Naive thymus-derived CD8-positive, alpha-beta T cell (primary cell): ENCODE results near the gene STX12. TPM values are rescaled to one million over a fixed set of nuclear protein-coding genes. Genes with fewer than 3 reads are reported as not detected.
"Not testable (repeated sequence)": the region's sequence is repeated elsewhere in the genome, so short reads cannot be mapped to it uniquely, and the experiment has no call there.

ENCODE experiments used
- ATAC-seq, 2 donors: fragments of 150-1000 bp; cut with Tn5 transposase in 1 of 2; sonication (Bioruptor Pico), chemical (Tn5 transposase) in 1 of 2; 1 replicate in 1 of 2; 2 replicates in 1 of 2; pipeline ENCODE4 v1.10.0; 2021; ENCODE audit warnings: mild to moderate bottlenecking in 2 of 2, moderate library complexity in 2 of 2
- POLR2A ChIA-PET: fragments of 350-600 bp; sonication (Branson Sonifier 250); formaldehyde crosslinking; loops from one replicate; lab custom pipeline; 2021; ENCODE audit warnings: antibody characterized with exemption; lab: Charles Lee
- DNase-seq, 10 donors: peaks; one replicate each; pipeline versions ENCODE4 v3.0.0 to v3.0.0-alpha.2; 2020 to 2022
- H3K27ac Mint-ChIP-seq, 10 donors: one replicate each; pipeline ENCODE4 v1.8.0; 2020 to 2022; ENCODE audit warnings: mild to moderate bottlenecking in 10 of 10, mixed read lengths in 10 of 10, moderate library complexity in 4 of 10, inconsistent platforms in 1 of 10
- H3K27me3 Mint-ChIP-seq, 5 donors: one replicate each; pipeline ENCODE4 v1.8.0; 2021 to 2022; ENCODE audit warnings: mixed read lengths in 5 of 5
- H3K36me3 Mint-ChIP-seq, 3 donors: one replicate each; pipeline ENCODE4 v1.8.0; 2020 to 2022; ENCODE audit warnings: mixed read lengths in 3 of 3, mild to moderate bottlenecking in 2 of 3, inconsistent platforms in 1 of 3
- H3K4me1 Mint-ChIP-seq, 4 donors: one replicate each; pipeline ENCODE4 v1.8.0; 2021 to 2022; ENCODE audit warnings: mixed read lengths in 4 of 4
- H3K4me3 Mint-ChIP-seq, 10 donors: one replicate each; pipeline ENCODE4 v1.8.0; 2020 to 2022; ENCODE audit warnings: mild to moderate bottlenecking in 10 of 10, mixed read lengths in 10 of 10, moderate library complexity in 6 of 10, inconsistent platforms in 1 of 10
- H3K9me3 Mint-ChIP-seq, 9 donors: one replicate each; pipeline ENCODE4 v1.8.0; 2020 to 2022; ENCODE audit warnings: mixed read lengths in 9 of 9, mild to moderate bottlenecking in 3 of 9, inconsistent platforms in 1 of 9, moderate library complexity in 1 of 9
- polyA plus RNA-seq, 3 donors: library from polyadenylated mRNA; unstranded; fragments of 300-500 nt; fragmentation: Illumina TruSeq; gene quantifications; one replicate each; pipeline ENCODE4 v1.2.3, GENCODE V29; 2021
- total RNA-seq, 8 experiments: library from RNA in 2 of 8; stranded (reverse) in 2 of 8; gene quantifications; one replicate each; pipeline ENCODE4 v1.2.3 and lab custom pipeline; 2021 to 2026

STX12 gene
- total and polyA plus RNA-seq, 5 experiments from 2014 or later = 9.2 to 26.5 (median 12.3) TPM

- ATAC-seq = no peak
- DNase-seq = no peak
- Mint-ChIP-seq H3K4me3 (no peak overlapping the region), H3K27ac (peak overlapping the region in 1 of 10 donors; percentile 8), H3K36me3 (peaks cover 9 to 82% (median 19%) of the 10 kb centered on the region in 3 donors), H3K4me1 (peaks cover 0 to 3% (median under 1%) of the 10 kb centered on the region in 4 donors), H3K27me3 (no peaks in the 10 kb centered on the region), H3K9me3 (no peaks in the 10 kb centered on the region)
- POLR2A ChIA-PET = no interaction called here
Observed at GRCh38 chr1:27755286-27755685, 17.7 kb upstream of the STX12 start.

- Mint-ChIP-seq H3K9me3 (no peaks in the 10 kb centered on the region), H3K4me1 (peaks cover 0 to 3% (median under 1%) of the 10 kb centered on the region in 4 donors), H3K4me3 (no peak overlapping the region), H3K27me3 (no peaks in the 10 kb centered on the region), H3K36me3 (peaks cover 9 to 82% (median 19%) of the 10 kb centered on the region in 3 donors), H3K27ac (peak overlapping the region in 1 of 10 donors; percentile 40)
- ATAC-seq (no peak), DNase-seq (no peak)
- POLR2A ChIA-PET = no interaction called here
Observed at GRCh38 chr1:27755865-27756264, 17.2 kb upstream of the STX12 start.

GRCh38 chr1:27759236-27759635, 13.8 kb upstream of the STX12 start:
- Mint-ChIP-seq H3K4me3 (no peak overlapping the region), H3K27me3 (no peaks in the 10 kb centered on the region), H3K4me1 (no peaks in the 10 kb centered on the region), H3K36me3 (peaks cover 9 to 62% (median 14%) of the 10 kb centered on the region in 3 donors), H3K9me3 (no peaks in the 10 kb centered on the region), H3K27ac (no peak overlapping the region)
- ATAC-seq = no peak
- DNase-seq = no peak
- POLR2A ChIA-PET = interaction anchor here (0.5 kb wide), 1 partner anchor 186 kb away, joined by 3 read pairs; no protein-coding TSS in a partner anchor

- Mint-ChIP-seq H3K27me3 (no peaks in the 10 kb centered on the region), H3K4me3 (no peak overlapping the region), H3K36me3 (peaks cover 9 to 50% (median 14%) of the 10 kb centered on the region in 3 donors), H3K27ac (peak overlapping the region in 3 of 10 donors; percentile 1 to 76 (median 74)), H3K4me1 (no peaks in the 10 kb centered on the region), H3K9me3 (no peaks in the 10 kb centered on the region)
- DNase-seq (no peak), ATAC-seq (no peak)
- POLR2A ChIA-PET = interaction anchor here (0.6 kb wide), 1 partner anchor 51 kb away, joined by 3 read pairs; no protein-coding TSS in a partner anchor
Observed at GRCh38 chr1:27760426-27760825, 12.6 kb upstream of the STX12 start.

GRCh38 chr1:27762033-27762432, 11.0 kb upstream of the STX12 start:
- POLR2A ChIA-PET = no interaction called here
- H3K4me3 Mint-ChIP-seq = no peak overlapping the region
- no peak overlapping the region for H3K27ac Mint-ChIP-seq
- H3K9me3 Mint-ChIP-seq = no peaks in the 10 kb centered on the region
- peaks cover 9 to 37% (median 14%) of the 10 kb centered on the region in 3 donors for H3K36me3 Mint-ChIP-seq
- no peaks in the 10 kb centered on the region for H3K4me1 Mint-ChIP-seq
- ATAC-seq (no peak), DNase-seq (no peak)
- H3K27me3 Mint-ChIP-seq = no peaks in the 10 kb centered on the region

GRCh38 chr1:27763358-27763757, 9.7 kb upstream of the STX12 start:
- POLR2A ChIA-PET = no interaction called here
- Mint-ChIP-seq H3K9me3 (no peaks in the 10 kb centered on the region), H3K36me3 (peaks cover 6 to 31% (median 10%) of the 10 kb centered on the region in 3 donors), H3K27ac (peak overlapping the region in 3 of 10 donors; percentile 52 to 80 (median 56)), H3K4me1 (no peaks in the 10 kb centered on the region), H3K4me3 (no peak overlapping the region), H3K27me3 (no peaks in the 10 kb centered on the region)
- DNase-seq (no peak), ATAC-seq (no peak)

GRCh38 chr1:27770293-27770830, 2.7 kb upstream of the STX12 start:
- no peak for ATAC-seq
- H3K36me3 Mint-ChIP-seq = no peaks in the 10 kb centered on the region
- DNase-seq = no peak
- no peak overlapping the region for H3K4me3 Mint-ChIP-seq
- POLR2A ChIA-PET = interaction anchor here (0.6 kb wide), 1 partner anchor 12 kb away, joined by 3 read pairs; no protein-coding TSS in a partner anchor
- H3K4me1 Mint-ChIP-seq = peaks cover 6 to 23% (median 18%) of the 10 kb centered on the region in 4 donors
- H3K9me3 Mint-ChIP-seq = no peaks in the 10 kb centered on the region
- no peaks in the 10 kb centered on the region for H3K27me3 Mint-ChIP-seq
- H3K27ac Mint-ChIP-seq = peak overlapping the region in 1 of 10 donors; percentile 38

- POLR2A ChIA-PET = interaction anchor here (0.7 to 3.4 kb wide), 8 partner anchors 45 to 316 kb away, joined by 3 to 34 read pairs (median 5); partner anchors contain the start of genes EYA3, FAM76A and PPP1R8
- H3K4me3 Mint-ChIP-seq = peak overlapping the region; percentile 88 to 98 (median 92)
- peaks cover 0 to 10% (median 0%) of the 10 kb centered on the region in 3 donors for H3K36me3 Mint-ChIP-seq
- H3K27ac Mint-ChIP-seq = peak overlapping the region; percentile 91 to 99 (median 96)
- ATAC-seq = no peak
- H3K9me3 Mint-ChIP-seq = no peaks in the 10 kb centered on the region
- H3K27me3 Mint-ChIP-seq = no peaks in the 10 kb centered on the region
- peak in 4 of 10 donors; percentile 1 to 3 (median 2) for DNase-seq
- H3K4me1 Mint-ChIP-seq = peaks cover 15 to 33% (median 30%) of the 10 kb centered on the region in 4 donors
Observed at GRCh38 chr1:27772036-27772931, 735 bp upstream of the STX12 start.

- Mint-ChIP-seq H3K4me3 (peak overlapping the region; percentile 91 to 98 (median 94)), H3K36me3 (peaks cover 0 to 13% (median 0%) of the 10 kb centered on the region in 3 donors), H3K27me3 (no peaks in the 10 kb centered on the region), H3K27ac (peak overlapping the region; percentile 91 to 98 (median 96)), H3K9me3 (no peaks in the 10 kb centered on the region), H3K4me1 (peaks cover 15 to 40% (median 34%) of the 10 kb centered on the region in 4 donors)
- POLR2A ChIA-PET = interaction anchor here (0.5 to 3.4 kb wide), 4 partner anchors 46 to 247 kb away, joined by 4 to 34 read pairs (median 4); partner anchors contain the start of genes FAM76A and IFI6
- DNase-seq = peak in 3 of 10 donors; percentile 3 to 38 (median 8)
- ATAC-seq = peak in 1 of 2 donors; percentile 2
Observed at GRCh38 chr1:27773826-27774445, 917 bp downstream of the STX12 start.

GRCh38 chr1:27774654-27775053, 1.6 kb downstream of the STX12 start:
- Mint-ChIP-seq H3K36me3 (peaks cover 0 to 17% (median 0%) of the 10 kb centered on the region in 3 donors), H3K4me3 (peak overlapping the region in 1 of 10 donors; percentile 21), H3K27me3 (no peaks in the 10 kb centered on the region), H3K4me1 (peaks cover 15 to 44% (median 36%) of the 10 kb centered on the region in 4 donors), H3K27ac (peak overlapping the region in 7 of 10 donors; percentile 9 to 96 (median 41)), H3K9me3 (no peaks in the 10 kb centered on the region)
- POLR2A ChIA-PET = interaction anchor here (0.5 to 3.4 kb wide), 2 partner anchors 49 to 248 kb away, joined by 4 to 34 read pairs; partner anchors contain the start of gene FAM76A
- no peak for DNase-seq
- no peak for ATAC-seq

GRCh38 chr1:27775336-27775735, 2.3 kb downstream of the STX12 start:
- not testable (repeated sequence) for H3K9me3 Mint-ChIP-seq, H3K27me3 Mint-ChIP-seq, ATAC-seq, H3K4me3 Mint-ChIP-seq, DNase-seq
- peaks cover 17 to 44% (median 36%) of the 10 kb centered on the region in 4 donors for H3K4me1 Mint-ChIP-seq
- POLR2A ChIA-PET = interaction anchor here (0.5 kb wide), 1 partner anchor 430 kb away, joined by 3 read pairs; no protein-coding TSS in a partner anchor
- H3K27ac Mint-ChIP-seq = peak overlapping the region in 7 of 10 donors; percentile 8 to 81 (median 36)
- peaks cover 0 to 22% (median 0%) of the 10 kb centered on the region in 3 donors for H3K36me3 Mint-ChIP-seq

GRCh38 chr1:27776276-27776675, 3.3 kb downstream of the STX12 start:
- Mint-ChIP-seq H3K36me3 (peaks cover 0 to 22% (median 0%) of the 10 kb centered on the region in 3 donors), H3K27ac (peak overlapping the region in 1 of 10 donors; percentile 36), H3K4me1 (peaks cover 17 to 45% (median 37%) of the 10 kb centered on the region in 4 donors)
- ATAC-seq, POLR2A ChIA-PET, DNase-seq, H3K4me3 Mint-ChIP-seq, H3K27me3 Mint-ChIP-seq, H3K9me3 Mint-ChIP-seq: not testable (repeated sequence)
